HepG2 (cell line): ENCODE data around the gene AANAT. TPM values are rescaled to one million over a fixed set of nuclear protein-coding genes. Genes with fewer than 3 reads are reported as not detected.

Source experiments
- DMAP1 ChIP-seq: IDR thresholded peaks from 2 replicates; pipeline ENCODE4 v1.6.1; 2016
- DR1 ChIP-seq: sonication (generic); formaldehyde crosslinking; IDR thresholded peaks from 2 replicates; pipeline ENCODE4 v1.8.0; 2021; ENCODE audit warnings: mild to moderate bottlenecking, missing genetic modification reagents, inconsistent platforms
- ELK4 ChIP-seq: sonication (generic); formaldehyde crosslinking; IDR thresholded peaks from 2 replicates; pipeline ENCODE4 v1.9.0; 2021; ENCODE audit warnings: missing genetic modification reagents, borderline replicate concordance
- LBX2 ChIP-seq: sonication (generic); formaldehyde crosslinking; IDR thresholded peaks from 2 replicates; pipeline ENCODE4 v1.5.0; 2020; ENCODE audit warnings: missing genetic modification reagents, mild to moderate bottlenecking, borderline replicate concordance
- MAX ChIP-seq: IDR thresholded peaks from 2 replicates; pipeline ENCODE4 v1.6.1; 2012; ENCODE audit warnings: inconsistent platforms
- SOX6 ChIP-seq, 2 experiments: fragments of 450-650 bp in 1 of 2; sonication (generic) in 1 of 2; formaldehyde crosslinking in 1 of 2; IDR thresholded peaks; 2 replicates each; pipeline versions ENCODE4 v1.4.0 to v1.6.1; 2017 to 2020; ENCODE audit warnings: antibody characterized with exemption in 1 of 2, mild to moderate bottlenecking in 1 of 2, missing genetic modification reagents in 1 of 2
- STAG1 ChIP-seq: sonication (generic); formaldehyde crosslinking; IDR thresholded peaks from 2 replicates; pipeline ENCODE4 v1.4.0; 2020; ENCODE audit warnings: missing genetic modification reagents
- ZNF362 ChIP-seq: sonication (generic); formaldehyde crosslinking; IDR thresholded peaks from 2 replicates; pipeline ENCODE4 v1.4.0; 2020; ENCODE audit warnings: missing genetic modification reagents, mild to moderate bottlenecking, borderline replicate concordance
- polyA plus RNA-seq, 8 experiments: library from polyadenylated mRNA; depleted of rRNA in 3 of 8; stranded (reverse) in 7 of 8; unstranded in 1 of 8; fragments of >200 nt; fragmentation: Illumina TruSeq in 4 of 8; extraction: Trizol in 4 of 8; gene quantifications; 2 replicates each; pipeline versions ENCODE4 v1.2.1 to v1.2.3, GENCODE V29; 2011 to 2016; ENCODE audit warnings: low read depth in 4 of 8, missing spikeins in 1 of 8, mixed read lengths in 1 of 8; ENCODE audit not compliant: insufficient read depth in 1 of 8
- total RNA-seq, 5 experiments: library from RNA; depleted of rRNA; stranded (reverse); fragments of >200 nt; fragmentation: Illumina TruSeq; extraction: Trizol; gene quantifications; 2 replicates each; pipeline ENCODE4 v1.2.3, GENCODE V29; 2016; ENCODE audit warnings: low read depth in 1 of 5

Gene AANAT
- total and polyA plus RNA-seq, 2 of the 13 experiments (the other 11 are each of a cell fraction or from before 2014, with no cell fraction given), result 0.07 TPM; not detected in 1

GRCh38 chr17:76437467-76438402, 29.7 kb upstream of the AANAT start (continued):
- TF ChIP-seq LBX2 (CRISPR knock-in tag), result no peak
- no peak for TF ChIP-seq SOX6 (IDR thresholded peaks at IDR 0.05)
- peak; percentile 49 for TF ChIP-seq SOX6 (CRISPR knock-in tag; IDR thresholded peaks at IDR 0.05)
- TF ChIP-seq STAG1 (CRISPR knock-in tag), result no peak
- TF ChIP-seq DMAP1 (CRISPR knock-in tag), result no peak
- no peak for TF ChIP-seq ZNF362 (CRISPR knock-in tag)
- no peak for TF ChIP-seq ELK4 (CRISPR knock-in tag)
- peak; percentile 42; the same call in 1 of the 2 replicates for TF ChIP-seq MAX
- TF ChIP-seq DR1, result no peak
